Stimulated activated naive CD4-positive, alpha-beta T cell (primary cell): ENCODE data around the gene CST7.

Experiments
- DNase-seq, 6 experiments: peaks; one replicate each; lab custom pipeline; 2025; lab: John Stamatoyannopoulos, UW

CST7 gene

DNA sequence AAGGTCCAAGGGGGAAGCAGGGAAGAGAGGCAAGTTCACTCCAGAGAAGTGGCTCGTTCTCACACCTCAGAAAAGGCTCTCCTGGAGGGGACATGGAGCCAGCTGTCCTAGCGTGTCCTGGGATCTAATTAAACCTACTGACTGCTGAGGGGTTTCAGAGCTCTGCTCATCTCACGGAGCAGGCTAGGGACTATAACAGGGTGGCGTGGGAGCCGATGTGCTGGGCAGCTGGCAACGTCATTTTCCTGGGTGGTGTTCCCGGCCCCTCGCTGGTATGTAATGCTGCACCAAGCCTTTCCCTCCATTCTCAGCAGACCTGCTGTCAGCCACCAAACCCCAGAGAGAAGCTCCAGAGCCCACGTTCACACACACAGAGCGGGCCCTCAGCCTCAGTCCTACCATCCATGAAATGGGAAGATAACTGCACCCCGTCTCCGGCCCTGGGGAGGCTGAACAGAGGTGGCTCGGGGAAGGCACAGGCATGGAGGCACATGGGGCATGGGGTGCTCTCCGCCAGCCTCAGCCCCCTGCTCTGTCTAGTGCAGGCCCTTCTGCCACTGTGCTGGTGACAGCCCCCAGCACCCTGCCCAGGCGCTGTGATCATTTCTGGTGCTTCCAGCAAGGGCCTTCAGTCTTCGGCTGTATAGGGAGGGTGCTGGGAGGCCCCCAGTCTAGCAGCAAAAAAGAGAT, 1.9 kb downstream of the CST7 start:
- DNase-seq, result no peak

GRCh38 chr20:24951536-24952083, 2.5 kb downstream of the CST7 start:
- no peak for DNase-seq

DNA sequence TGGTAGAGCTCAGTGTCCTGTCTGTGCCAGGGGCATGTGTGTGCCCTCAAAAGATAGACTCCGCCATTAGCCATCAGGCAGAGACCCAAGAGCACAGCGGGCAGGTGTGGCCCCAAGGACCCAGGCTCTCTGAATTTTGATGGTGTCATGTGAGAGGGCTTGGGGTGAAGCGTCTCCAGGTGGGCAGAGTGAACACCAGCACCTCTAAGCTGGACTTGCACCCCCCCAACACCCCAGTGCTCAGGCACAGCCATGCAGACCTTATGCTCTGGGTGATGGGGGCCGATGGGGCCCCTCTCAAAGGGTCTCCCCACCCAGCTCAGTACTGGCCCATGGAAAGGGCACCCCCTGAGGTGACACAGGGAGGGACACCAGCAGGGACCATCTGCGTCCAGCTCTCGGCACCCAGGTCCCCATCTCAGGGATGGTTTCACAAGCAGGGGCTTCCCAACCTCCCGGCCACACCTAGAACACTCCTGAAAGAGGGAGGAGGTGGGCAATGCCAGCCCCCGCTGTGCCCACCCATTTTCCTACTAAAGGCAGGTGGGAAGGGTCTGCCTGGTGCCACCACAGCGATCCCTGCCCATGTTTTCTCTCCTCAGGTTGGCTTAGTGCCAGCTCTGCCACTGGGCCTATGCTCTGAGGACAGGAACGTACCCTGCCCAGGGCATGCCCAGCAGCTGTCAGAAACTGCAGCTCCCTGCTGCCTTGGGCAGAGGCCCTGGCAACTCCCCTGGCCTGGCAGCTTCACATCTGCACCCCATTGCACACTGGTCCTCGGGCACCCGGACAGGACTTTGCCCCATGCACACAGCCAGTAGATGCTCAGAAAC, 3.5 kb downstream of the CST7 start:
- no peak for DNase-seq

- no peak for DNase-seq
Measured at GRCh38 chr20:24953209-24953575, 4.1 kb downstream of the CST7 start.

GRCh38 chr20:24953621-24954133, 4.6 kb downstream of the CST7 start:
- DNase-seq, result no peak

DNA sequence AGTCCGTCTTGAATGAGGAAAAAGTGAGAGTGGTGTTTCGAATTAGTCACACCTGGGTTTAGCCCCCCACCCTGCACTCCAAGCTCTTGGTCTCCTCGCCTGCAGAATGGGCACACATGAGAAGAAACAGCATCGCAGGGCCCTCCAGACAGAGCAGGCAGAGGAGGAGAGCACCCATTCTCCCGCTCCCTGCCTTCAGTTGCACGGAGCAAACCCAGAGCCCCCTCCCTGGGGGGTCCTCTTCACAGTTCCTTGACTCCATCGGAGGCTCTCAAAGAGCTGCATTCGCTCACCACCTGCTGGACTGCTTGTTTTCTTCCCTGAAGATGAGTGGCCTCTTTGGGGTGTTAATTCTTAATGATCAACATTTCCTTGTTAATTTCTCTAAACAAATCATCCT, 5.1 kb downstream of the CST7 start:
- DNase-seq, result no peak

DNA sequence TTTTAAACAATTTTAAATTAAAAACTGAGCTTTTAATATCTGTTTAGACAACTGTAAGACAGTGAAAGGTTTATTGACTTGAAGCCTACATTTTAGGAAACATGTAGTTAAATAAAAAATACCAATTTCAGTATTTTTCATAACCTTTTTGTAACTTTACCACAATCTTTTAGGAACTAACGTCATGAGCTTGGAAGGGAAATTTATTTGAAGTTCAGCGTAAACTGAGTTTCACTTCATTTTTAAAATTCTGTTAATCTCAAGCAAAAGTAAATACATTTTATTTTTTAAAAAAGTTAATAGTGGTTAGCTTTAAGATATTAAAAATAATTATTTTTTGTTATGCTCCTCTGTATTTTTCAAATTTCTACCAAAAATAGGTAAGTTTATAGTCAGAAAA, 5.5 kb downstream of the CST7 start:
- DNase-seq, result no peak

DNA sequence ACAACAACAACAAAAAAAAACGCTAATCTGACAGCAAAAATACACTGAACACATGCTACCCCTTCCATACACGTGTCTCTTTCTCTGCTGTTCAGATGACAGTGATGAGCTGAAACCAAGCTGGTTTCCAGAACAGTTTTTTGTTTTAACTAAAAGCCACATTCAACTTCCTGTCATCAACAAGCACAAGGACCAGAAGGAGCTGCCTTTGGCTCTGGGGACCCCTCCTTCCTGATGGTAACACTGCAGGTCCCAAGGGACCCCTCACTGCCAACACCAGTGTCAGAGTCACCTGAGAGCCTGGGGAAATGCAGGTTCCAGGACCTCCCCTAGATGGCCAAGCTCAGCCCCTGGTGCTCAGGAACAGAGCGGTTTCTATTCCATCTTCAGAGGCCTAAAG, 6.0 kb downstream of the CST7 start:
- DNase-seq, result peak in 3 of 6 experiments; percentile 11 to 21 (median 11)

DNA sequence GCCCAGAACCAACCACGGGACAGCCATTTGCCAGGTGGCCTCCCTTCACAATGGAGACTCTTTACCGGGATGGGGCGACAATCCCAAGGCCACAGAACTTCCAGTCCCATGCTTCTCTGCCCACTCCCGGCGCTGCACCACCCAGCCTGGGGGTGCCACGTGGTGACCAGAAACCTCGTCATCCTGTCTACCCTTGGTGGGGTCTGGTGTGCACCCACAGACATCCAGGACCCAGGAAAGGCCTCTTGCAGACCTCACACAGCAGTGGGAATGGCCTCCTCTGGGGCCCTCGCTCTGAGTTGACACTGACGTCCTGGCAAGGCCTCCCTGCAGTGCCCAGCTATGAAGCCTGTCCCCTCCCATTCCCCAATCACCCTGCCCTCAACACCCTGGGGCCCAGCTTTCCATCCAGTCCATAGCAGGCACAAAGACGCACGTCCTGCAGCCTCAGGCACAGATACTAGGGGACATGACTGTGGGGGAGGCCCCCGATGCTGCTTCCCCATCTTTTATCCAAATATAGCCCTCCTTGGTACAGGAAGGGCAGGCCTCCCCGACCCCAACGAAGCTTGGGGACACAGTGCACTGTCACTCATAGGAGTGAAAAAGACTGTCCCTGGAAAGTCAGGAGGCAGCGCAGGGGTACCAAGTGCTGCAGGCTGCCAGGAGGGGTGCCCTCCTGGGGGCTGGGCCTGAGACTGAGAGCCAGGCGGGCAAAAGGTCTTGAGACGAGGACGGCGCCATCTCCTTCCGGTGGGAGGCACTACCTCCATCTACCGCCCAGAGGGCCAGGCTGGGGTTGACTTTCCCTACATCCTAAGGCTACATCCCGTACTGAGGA, 7.2 kb downstream of the CST7 start:
- DNase-seq, result no peak

GRCh38 chr20:24957326-24958016, 8.4 kb downstream of the CST7 start:
- DNase-seq, result no peak

GRCh38 chr20:24958506-24959385, 9.7 kb downstream of the CST7 start:
- no peak for DNase-seq

DNA sequence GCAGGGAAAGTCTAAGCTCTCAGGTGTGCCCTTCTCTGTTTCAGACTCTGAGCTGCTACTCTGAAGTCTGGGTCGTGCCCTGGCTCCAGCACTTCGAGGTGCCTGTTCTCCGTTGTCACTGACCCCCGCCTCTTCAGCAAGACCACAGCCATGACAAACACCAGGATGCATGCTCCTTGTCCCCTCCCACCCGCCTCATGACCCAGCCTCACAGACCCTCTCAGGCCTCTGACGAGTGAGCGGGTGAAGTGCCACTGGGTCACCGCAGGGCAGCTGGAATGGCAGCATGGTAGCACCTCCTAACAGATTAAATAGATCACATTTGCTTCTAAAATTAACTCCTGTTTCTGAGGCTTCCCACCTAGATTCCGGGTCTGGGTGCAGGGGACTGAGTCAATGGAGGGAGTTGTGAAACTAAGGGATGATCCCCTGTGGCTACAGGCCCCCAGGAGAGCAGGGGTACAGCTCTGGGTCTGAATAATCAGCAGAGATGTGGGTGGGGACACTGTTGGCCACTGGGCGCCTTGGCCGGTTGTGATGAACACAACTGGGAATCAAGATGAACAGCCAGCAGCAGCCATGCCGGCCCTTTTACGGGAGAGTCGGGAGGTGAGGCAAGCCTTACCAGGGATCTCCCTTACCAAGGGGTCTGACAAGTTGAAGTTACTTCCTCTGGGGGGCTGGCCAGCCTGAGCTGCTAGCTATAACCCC, 10.7 kb downstream of the CST7 start:
- DNase-seq, result no peak

DNA sequence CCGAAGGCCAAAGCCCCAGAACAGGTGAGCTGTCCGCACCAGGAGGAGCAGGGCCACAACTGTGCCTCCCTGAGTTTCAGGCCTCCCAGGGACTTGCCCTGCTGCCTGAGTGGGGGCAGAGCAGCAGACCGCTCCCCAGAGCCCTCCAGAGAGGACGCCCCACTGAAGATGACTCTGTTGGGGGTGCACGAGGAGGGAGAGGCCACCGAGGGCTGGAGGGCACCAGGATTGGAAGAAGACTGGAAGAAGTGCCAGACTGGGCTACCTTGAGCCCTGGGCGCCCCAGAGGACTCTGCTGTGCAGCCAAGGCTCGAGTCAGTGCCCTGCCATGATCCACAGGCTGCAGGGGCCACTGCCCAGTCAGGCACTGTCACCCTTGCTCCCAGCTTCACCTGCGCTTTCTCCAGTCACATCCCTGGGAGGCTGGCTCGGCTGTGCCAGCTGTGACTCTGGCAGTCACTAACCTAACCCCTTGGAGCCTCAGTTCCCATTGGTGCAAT, 11.3 kb downstream of the CST7 start:
- no peak for DNase-seq

- DNase-seq, result no peak
Measured at GRCh38 chr20:24960861-24961260, 11.8 kb downstream of the CST7 start.

- DNase-seq, result no peak
Measured at GRCh38 chr20:24961384-24962181, 12.5 kb downstream of the CST7 start.

GRCh38 chr20:24962182-24962492, 13.1 kb downstream of the CST7 start:
- DNase-seq, result no peak

GRCh38 chr20:24962510-24962909, 13.4 kb downstream of the CST7 start:
- no peak for DNase-seq

DNA sequence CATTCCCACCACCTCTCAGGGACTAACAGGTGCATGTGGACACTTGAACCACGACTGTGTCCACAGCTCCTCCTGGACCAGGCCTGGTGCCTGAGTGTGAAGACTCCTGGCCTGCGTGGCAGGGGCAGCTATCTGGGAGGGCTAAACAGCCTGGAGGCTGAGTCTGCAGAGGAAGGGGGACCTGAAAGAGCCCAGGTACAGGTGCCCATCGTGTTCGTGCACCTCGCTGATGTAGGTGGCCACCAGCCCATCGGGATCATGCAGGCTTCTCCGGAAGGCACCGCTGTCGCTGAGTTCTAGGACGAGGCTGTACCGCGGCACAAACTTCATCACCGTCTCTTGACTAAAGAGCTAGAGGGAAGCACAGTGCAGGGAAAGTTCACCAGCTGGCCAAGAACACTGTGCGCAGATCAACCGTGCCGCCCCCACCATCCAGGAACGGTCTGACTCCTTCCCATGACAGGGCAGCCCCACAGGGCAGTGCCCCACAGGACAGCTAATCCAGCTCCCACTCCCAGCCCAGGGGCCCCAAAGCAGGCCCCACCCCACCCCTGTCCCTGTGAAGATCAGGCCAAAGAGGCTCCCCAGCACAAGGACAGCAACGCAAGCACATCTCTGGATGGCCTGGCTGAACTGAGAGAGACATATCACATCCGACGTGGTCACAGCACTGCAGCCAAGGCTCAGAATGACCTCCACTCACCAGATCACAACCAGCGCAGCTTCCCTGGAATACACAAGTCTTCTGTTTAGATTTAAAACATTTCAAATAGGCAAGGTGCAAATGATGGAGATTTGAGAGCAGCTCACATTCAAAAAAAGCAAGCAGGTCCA, 14.8 kb downstream of the CST7 start:
- no peak for DNase-seq
